GM13977 (cell line): ENCODE data around the gene NPHP4.

ENCODE experiments used
- DNase-seq: peaks from one replicate; pipeline ENCODE4 v3.0.0; 2012; ENCODE audit warnings: low spot score
- CTCF ChIP-seq: IDR thresholded peaks from 2 replicates; pipeline ENCODE4 v1.5.1; 2012; ENCODE audit warnings: mild to moderate bottlenecking, control low read depth; ENCODE audit not compliant: insufficient read depth; ENCODE audit errors: extremely low read depth, missing control alignments
- in situ Hi-C: fragments of 300-500 bp; cut with MboI; formaldehyde crosslinking; loops from one replicate; pipeline ENCODE4 v1.12.0; 2022; ENCODE audit warnings: low sequenced_read_pairs, low pct_unique_long_range_greater_than_20kb, mixed read lengths, inconsistent platforms; ENCODE audit not compliant: unreplicated experiment

Gene NPHP4

DNA sequence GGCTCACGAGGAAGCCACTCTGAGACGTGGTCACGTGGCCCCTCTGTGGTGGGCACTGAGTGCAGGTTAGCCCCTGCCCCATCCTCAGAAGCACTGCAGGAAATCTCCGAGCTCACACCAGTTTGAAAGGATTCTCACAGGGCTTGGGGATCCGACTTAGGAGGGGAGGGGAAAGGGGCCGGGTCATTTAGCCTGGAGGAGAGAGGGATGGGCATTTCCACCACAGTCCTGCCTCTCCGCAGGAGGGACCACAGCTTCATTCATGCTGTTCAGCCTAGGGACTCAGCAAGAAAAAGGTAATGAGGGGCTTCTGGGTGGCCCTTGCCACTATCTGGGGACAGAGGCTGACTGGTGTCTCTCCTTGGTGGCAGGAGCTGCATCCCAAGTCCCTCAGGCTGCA lies 126.5 kb downstream of the NPHP4 start:
- no peak for DNase-seq
- no peak for TF ChIP-seq CTCF
- in situ Hi-C loops: no loop called here

DNA sequence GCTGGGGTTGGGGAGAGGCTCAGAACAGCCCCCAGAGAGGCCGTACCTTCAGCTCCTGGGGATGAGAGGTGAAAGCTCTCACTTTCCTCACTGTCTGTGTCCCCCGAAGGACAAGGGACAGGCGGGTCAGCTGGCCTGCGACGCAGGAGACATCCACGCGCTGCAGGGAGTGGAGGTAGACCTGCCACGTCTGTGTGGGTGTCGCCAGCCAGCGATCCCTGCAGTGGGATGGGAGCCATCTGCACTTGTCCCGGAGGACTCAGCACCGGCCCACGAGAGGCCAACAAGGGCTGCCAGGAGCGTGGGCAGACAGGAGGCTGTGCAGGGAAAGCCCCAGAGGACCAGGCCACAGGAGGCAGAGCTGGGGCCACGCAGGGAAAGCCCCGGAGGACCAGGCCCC lies 127.2 kb downstream of the NPHP4 start:
- no peak for TF ChIP-seq CTCF
- DNase-seq: no peak
- in situ Hi-C loops: no loop called here

GRCh38 chr1:5864256-5864655 lies 128.0 kb downstream of the NPHP4 start:
- in situ Hi-C loops: no loop called here
- TF ChIP-seq CTCF: no peak
- no peak for DNase-seq

GRCh38 chr1:5863238-5863637 lies 129.0 kb downstream of the NPHP4 start:
- TF ChIP-seq CTCF: no peak
- in situ Hi-C loops: no loop called here
- DNase-seq: no peak

DNA sequence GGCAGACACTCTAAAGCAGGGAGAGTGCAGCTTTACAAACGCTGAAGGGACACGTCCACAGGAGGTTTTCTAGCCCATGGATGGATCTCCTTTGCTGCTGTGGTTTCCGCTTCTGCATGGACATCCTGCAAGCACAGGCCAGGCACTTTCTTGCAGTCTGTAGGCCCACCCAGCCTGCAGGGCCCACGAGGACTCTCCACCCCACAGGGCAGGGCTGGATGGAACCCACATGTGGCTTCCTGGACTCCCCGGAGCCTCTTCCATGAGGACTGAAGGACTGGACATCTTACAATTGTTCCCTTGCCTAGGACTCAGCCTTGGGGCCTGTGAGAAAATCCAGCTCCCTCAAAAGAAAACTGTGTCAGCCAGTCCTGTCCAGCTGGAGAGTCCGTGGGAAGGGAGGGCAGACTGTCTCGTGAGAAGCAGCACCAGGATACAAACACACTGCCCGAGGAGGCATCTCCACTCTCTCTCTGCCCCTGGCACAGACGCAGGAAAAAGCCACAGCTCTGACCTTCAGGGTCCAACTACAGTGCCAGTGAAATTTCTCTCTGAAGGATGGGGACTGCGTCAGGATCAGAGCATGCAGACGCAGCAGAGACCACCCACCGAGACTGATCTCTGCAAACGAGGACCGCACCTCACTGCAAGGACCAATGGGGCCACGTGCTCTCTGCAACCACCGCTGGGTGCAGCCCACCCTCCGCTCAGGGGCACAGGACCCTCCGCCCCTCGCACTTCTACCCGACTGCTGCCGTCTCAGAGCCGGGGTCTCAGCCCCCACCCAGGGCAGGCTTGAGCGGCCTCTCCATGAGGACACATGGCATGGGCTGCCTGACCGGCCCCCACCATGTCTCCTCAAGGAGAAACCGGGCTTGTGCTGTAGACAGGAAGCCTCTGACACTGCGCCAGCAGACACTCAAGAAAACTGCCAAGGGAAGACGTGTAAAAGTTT lies 130.1 kb downstream of the NPHP4 start:
- no peak for TF ChIP-seq CTCF
- DNase-seq: no peak
- in situ Hi-C loops: no loop called here

DNA sequence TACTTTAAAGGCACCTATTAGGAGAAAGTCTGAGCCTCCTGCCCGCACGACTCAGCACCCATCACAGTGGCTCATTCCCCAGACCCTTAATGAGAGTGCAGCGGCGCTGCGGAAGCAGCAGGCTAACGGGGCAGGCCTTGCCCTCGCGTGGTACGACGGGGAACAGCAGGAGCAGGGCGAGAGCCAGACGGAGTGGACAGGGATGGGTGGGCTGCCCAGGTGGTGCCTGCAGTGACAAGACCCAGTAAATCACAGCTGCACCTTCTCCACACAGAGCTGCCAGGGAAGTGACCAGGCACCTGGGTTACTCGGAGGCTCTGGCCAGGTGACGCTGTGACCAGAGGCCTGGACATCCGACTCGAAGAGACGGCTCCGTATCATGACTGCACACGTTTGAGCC lies 131.9 kb downstream of the NPHP4 start:
- no peak for TF ChIP-seq CTCF
- in situ Hi-C loops: no loop called here
- no peak for DNase-seq

DNA sequence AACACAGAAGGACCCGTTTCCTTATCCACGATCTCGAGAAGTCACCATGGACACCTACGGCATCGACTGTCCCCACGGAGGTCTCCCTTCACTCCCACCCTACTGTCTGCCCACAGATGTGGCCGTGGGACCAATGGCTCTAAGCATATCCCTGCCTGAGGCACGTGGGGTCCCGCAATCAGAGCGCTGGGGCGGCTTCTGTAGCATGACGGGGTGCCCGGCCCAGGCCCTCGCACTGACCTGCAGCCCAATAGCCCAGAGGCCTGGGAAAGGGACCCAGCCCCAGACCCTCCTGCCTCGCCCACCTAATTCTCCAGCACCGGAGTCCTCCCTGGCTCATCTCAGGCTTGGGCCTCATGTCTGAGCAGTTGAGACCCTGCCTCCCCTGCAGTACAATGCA lies 132.5 kb downstream of the NPHP4 start:
- in situ Hi-C loops: no loop called here
- no peak for DNase-seq
- no peak for TF ChIP-seq CTCF
